Peyer's patch (tissue), 4 donors: ENCODE measurements around the gene S100A12.

Source experiments
- CTCF ChIP-seq, 6 experiments: fragments of 450-650 bp in 4 of 6; fragments of 200-600 bp in 2 of 6; sonication (generic) in 1 of 6; IDR thresholded peaks; one replicate each; pipeline ENCODE4 v1.5.1; 2017 to 2019; ENCODE audit warnings: antibody characterized with exemption in 6 of 6, mild to moderate bottlenecking in 3 of 6, moderate library complexity in 1 of 6
- POLR2A ChIP-seq, 2 donors: fragments of 450-650 bp; IDR thresholded peaks; one replicate each; pipeline ENCODE4 v1.5.1; 2017; ENCODE audit warnings: antibody characterized with exemption in 2 of 2, mild to moderate bottlenecking in 2 of 2, moderate library complexity in 2 of 2

- TF ChIP-seq POLR2A (IDR thresholded peaks at IDR 0.05) (no peak), CTCF (IDR thresholded peaks at IDR 0.05) (no peak)
Measured at GRCh38 chr1:153342178-153342577, 33.2 kb downstream of the S100A12 start.
